Endometrial microvascular endothelial cells (primary cell): ENCODE measurements around the gene SPAG17. TPM values are rescaled to one million over a fixed set of nuclear protein-coding genes. Genes with fewer than 3 reads are reported as not detected.

Experiments
- in situ Hi-C: cut with HindIII; loops from 2 replicates; pipeline ENCODE4 v1.10.0; 2017; ENCODE audit warnings: low sequenced_read_pairs, low pct_unique_long_range_greater_than_20kb; ENCODE audit errors: inconsistent ontology term
- total RNA-seq: library from RNA; depleted of rRNA; stranded (reverse); fragments of >200 nt; gene quantifications from one replicate; pipeline ENCODE4 v1.2.3, GENCODE V29; 2015; ENCODE audit errors: inconsistent ontology term

The SPAG17 gene
- total RNA-seq, 1 donor from 2014 or later, result not detected

DNA sequence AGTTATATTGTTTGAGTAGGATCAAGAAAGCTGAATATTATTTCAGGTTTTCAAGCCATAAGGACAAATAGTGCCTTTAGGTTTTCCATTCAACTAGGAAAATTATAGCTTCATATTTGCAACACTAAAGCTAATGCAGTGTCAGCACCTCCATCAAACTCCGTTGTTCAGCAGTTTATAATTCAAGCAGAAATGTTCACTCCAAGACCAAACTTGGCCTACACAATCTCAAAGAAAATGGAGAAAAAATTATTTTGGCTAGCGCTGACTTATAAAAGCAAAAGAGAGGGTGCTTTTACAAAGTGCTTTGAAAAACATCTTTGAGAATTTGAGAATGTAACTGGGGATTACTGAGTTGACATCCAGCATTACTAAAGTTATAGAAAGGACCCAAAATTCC, 1.4 kb downstream of the SPAG17 start:
- in situ Hi-C loops, result no loop called here

DNA sequence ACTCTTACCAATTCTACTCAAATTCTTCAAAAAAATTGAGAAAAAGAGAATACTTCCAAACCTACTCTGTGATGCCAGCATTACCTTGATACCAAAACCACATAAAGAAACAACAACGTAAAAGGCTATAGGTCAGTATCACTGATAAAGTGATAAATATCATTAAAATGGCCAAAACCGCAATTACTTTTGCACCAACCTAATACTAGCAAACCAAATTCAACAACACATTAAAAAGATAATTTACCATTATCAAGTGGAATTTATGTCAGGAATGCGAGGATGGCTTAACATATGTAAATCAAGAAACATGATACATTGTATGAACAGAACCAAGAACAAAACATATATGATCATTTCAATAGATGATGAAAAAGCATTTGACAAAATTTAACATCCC, 7.0 kb downstream of the SPAG17 start:
- in situ Hi-C loops, result no loop called here

GRCh38 chr1:118169016-118169415, 16.0 kb downstream of the SPAG17 start:
- in situ Hi-C loops, result no loop called here

- in situ Hi-C loops, result no loop called here
Observed at GRCh38 chr1:118160806-118161205, 24.2 kb downstream of the SPAG17 start.

GRCh38 chr1:118159569-118159968, 25.5 kb downstream of the SPAG17 start:
- in situ Hi-C loops, result no loop called here

GRCh38 chr1:118158924-118159323, 26.1 kb downstream of the SPAG17 start:
- in situ Hi-C loops, result no loop called here

DNA sequence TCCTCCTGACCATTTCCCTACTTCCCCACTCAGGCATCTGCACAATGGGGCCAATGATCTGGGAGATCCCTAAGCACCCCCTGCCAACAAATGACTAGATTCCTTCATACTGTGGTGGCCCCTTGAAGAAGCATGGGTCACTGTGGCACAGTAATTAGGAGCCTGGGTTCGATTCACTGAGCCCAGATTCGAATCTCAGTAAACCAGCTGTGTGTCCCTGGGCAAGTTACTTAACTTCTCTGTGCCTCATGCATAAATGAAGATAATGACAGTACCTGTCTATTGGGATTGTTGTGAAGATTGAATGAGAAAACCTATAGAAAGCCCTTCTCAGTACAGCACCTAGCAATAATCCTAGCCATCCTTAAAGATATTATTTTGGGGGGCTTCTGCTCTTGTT, 27.5 kb downstream of the SPAG17 start:
- in situ Hi-C loops, result no loop called here

GRCh38 chr1:118155106-118155505, 29.9 kb downstream of the SPAG17 start:
- in situ Hi-C loops, result no loop called here

DNA sequence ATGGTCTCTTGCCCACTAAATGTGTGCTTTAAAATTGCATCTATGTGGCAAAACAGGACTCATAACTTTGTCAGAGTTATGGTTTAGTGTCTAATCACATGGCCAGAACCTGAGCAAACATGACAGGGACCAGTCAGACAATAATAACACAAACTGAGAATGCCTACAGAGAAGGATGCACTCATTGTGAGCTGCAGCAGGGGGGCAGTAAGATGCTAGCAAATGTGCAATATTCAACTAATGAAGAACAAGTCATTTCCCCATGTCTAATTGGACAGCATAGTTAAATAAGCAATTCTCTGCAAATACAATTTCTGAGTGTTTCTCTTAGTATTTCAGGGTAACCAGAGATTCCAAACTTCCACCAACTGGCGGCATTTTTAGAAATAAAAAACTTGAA, 30.8 kb downstream of the SPAG17 start:
- in situ Hi-C loops, result no loop called here

DNA sequence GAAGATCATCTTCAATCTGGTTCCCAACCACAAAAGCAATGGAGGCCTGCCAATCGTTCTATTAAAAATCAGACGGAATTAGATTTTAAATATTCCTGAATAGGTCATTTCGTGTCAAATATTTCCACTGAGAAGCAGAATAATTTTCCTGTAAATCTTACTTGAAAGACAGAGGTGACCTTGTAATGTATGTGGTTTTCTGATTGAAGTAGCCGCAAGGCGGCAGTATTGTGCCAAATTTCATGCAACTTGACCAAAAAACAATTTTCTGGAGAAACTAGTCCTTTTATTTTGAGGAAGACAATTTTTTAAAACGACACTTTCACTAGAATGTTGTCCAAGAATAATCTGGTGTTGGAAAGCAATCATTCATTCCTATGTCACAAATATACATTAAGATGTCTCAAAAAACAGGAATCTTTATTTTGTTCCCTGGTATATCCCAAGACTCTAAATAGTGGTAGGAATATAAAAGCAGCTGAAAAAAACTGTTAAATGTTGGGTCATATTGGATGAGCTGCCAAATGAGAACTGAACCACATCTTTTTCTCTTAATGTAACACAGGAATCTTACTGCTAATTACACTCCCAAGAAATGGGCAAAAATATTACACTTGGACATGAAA, 33.6 kb downstream of the SPAG17 start:
- in situ Hi-C loops, result no loop called here

DNA sequence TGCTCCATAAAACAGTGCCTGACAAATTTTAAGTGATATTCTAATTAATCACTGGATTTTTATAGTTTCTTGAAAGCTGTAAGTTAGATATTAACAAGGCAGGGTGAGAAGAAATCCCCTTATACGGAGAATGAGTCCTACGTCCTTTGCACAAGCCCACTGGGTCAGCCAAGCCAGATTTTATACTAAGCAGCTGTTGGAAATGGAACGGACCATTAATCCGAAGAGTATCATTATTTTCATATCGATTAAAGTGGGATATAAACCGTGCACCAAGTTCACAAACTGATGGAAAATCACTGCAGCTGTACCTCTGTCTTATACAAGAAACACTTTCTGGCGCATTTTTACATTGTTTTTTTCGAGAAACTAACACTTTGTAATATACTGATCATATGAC, 35.2 kb downstream of the SPAG17 start:
- in situ Hi-C loops, result no loop called here

- in situ Hi-C loops, result no loop called here
Observed at GRCh38 chr1:118148034-118148433, 37.0 kb downstream of the SPAG17 start.

GRCh38 chr1:118147522-118147921, 37.5 kb downstream of the SPAG17 start:
- in situ Hi-C loops, result no loop called here

DNA sequence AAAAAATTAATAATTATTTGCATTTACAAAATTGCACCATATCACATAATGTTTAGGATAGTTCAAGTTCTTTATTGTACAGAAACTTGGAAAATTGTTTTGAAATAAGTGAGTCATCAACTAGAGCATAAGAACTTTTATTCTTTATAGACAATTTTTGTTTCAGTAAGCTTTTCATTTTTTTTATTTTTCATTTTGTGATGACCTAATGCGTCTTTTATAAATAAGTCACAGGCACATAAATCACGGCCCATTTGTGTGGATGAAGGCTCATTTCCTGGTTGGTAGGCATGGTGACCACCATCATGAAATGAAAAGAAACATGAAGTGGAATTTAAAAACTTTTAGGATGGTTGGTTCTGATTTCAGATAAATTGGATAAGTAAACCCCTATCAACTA, 39.3 kb downstream of the SPAG17 start:
- in situ Hi-C loops, result no loop called here

DNA sequence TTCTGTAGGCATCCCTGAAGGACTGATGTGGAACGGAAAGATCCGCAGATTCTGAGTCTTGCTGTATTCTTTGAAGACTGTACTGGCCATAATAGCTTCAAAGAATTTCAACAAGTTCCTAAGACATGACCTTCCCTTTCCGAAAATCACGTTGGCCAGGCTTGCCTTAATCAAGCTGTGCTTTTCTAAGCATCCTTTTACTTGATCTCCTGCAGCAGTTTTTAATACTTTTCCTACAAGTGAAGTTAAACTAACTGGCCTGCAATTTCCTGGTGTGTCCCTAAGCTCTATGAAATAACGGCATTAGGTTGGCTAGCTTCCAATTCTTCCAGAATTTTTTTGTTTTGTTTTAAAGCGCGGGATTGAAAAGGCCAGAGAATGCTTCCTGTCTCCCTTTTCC, 40.3 kb downstream of the SPAG17 start:
- in situ Hi-C loops, result no loop called here

DNA sequence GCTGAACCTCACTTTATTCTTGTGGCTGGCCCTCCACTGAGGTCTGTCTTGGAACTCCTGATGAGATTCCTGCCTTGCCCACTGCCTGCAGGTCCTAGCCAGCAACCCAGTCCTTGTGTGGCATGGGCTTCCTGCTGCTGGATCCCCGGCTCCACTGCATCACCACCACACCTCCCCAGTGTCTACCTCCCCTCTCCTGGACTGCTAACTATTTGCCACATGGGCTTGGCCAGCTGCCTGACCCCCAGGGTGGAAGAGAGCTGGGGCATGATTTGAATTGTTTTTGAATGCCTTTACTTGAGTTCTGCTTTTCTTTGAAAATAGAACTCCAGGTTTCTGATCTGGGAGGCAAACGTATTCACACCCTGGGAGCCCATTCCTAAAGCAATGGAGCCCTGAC, 41.2 kb downstream of the SPAG17 start:
- in situ Hi-C loops, result no loop called here

DNA sequence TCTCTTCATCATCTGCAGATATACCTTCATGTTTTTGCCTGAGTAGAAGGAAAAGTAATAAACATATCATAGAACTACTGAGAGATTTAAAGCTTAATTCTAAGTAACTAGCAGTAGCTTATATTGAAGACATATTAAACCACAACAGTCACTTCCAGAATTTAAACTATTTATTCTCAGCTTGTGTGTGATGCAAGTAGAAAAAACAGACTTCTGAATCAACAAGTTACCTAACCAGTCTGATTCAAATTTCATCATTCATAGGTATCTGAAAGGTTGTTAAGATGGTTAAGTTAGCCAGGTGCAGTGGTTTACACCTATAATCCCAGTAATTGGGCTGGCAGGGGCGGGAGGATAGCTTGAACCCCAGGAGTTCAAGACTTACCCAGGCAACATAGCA, 41.9 kb downstream of the SPAG17 start:
- in situ Hi-C loops, result no loop called here

GRCh38 chr1:118142546-118142945, 42.5 kb downstream of the SPAG17 start:
- in situ Hi-C loops, result no loop called here

GRCh38 chr1:118137900-118138299, 47.1 kb downstream of the SPAG17 start:
- in situ Hi-C loops, result no loop called here

DNA sequence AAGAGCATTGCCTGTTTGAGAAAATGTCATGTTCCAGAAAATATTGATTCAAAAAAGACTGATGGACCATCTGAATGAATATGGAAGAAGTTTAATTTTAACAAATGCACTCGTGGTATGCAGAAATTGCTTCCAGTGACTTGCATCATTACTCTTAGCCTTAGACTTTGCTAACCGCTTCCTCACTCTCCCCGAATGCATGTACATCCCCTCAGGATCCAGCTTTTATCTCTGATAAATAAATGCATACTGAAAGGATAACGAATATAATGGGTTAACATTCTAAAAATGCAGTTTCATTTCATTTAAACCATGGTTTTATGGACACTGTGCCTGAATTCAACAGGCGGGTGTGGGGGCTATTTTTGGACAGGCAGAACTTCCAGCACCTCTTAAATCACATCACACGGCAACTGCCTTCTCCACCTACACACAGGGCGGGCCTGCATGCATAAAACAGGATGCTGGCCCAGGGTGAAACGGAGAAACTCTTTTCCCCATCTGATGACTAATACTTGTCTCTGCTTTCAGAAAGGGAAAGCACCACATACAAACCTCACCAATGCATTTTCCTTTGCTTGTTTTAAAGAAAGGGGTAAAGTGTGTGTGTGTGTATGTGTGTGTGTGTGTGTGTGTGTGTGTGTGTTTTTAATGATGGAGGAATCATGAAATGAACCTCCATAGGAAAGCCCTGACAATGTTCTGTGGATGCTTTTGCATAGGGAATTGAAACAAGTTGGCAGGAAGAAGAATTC, 48.7 kb downstream of the SPAG17 start:
- in situ Hi-C loops, result no loop called here

DNA sequence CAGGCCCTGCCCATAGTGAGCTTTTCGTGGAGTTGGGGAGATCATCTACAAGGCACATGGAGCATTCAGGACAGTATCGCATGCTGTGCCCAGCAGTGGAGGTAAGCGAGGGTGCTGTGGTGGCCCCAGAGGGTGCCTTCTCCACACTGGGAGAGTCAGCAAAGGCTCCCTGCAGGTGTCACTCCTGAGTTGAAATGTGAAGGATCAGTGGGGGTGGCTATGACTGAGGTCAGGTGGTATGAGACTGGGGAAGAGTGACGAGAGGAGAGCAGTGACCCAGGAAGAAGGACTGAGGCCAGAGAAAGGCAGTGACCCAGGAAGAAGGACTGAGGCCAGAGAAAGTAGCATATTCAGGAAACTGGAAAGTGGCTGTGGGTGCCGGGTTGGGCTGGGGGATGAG, 53.0 kb downstream of the SPAG17 start:
- in situ Hi-C loops, result no loop called here
